HEK293 (cell line): ENCODE data around the gene XPO4.

Source experiments
- FEZF1 ChIP-seq: fragments of 450-650 bp; formaldehyde crosslinking; IDR thresholded peaks from 2 replicates; pipeline ENCODE4 v1.5.1; 2016; ENCODE audit warnings: missing biosample characterization, missing genetic modification characterization
- GLIS1 ChIP-seq: fragments of 450-650 bp; formaldehyde crosslinking; IDR thresholded peaks from 2 replicates; pipeline ENCODE4 v1.5.1; 2016; ENCODE audit warnings: missing biosample characterization, missing genetic modification characterization
- HOXD13 ChIP-seq: sonication (generic); formaldehyde crosslinking; IDR thresholded peaks from 2 replicates; pipeline ENCODE4 v1.8.0; 2022; ENCODE audit warnings: missing genetic modification reagents, borderline replicate concordance
- IKZF3 ChIP-seq: fragments of 450-650 bp; IDR thresholded peaks from 2 replicates; pipeline ENCODE4 v1.5.0; 2018; ENCODE audit warnings: missing biosample characterization, mild to moderate bottlenecking, missing genetic modification characterization, moderate library complexity
- KLF1 ChIP-seq: fragments of 450-650 bp; formaldehyde crosslinking; IDR thresholded peaks from 2 replicates; pipeline ENCODE4 v1.5.1; 2016; ENCODE audit warnings: missing biosample characterization, missing genetic modification characterization
- MEIS1 ChIP-seq: sonication (generic); formaldehyde crosslinking; IDR thresholded peaks from 2 replicates; pipeline ENCODE4 v1.8.1; 2022; ENCODE audit warnings: missing genetic modification reagents, mild to moderate bottlenecking, borderline replicate concordance
- MYNN ChIP-seq: fragments of 450-650 bp; formaldehyde crosslinking; IDR thresholded peaks from 2 replicates; pipeline ENCODE4 v1.5.1; 2016; ENCODE audit warnings: missing biosample characterization, missing genetic modification characterization, borderline replicate concordance
- SP7 ChIP-seq: fragments of 450-650 bp; formaldehyde crosslinking; IDR thresholded peaks from 2 replicates; pipeline ENCODE4 v1.5.1; 2016; ENCODE audit warnings: missing biosample characterization, missing genetic modification characterization
- ZFP3 ChIP-seq: fragments of 450-650 bp; formaldehyde crosslinking; IDR thresholded peaks from 2 replicates; pipeline ENCODE4 v1.5.1; 2016; ENCODE audit warnings: low read depth, missing biosample characterization, missing genetic modification characterization
- ZNF121 ChIP-seq: fragments of 450-650 bp; formaldehyde crosslinking; IDR thresholded peaks from 2 replicates; pipeline ENCODE4 v1.5.1; 2016; ENCODE audit warnings: missing biosample characterization, missing genetic modification characterization
- ZNF221 ChIP-seq: fragments of 450-650 bp; formaldehyde crosslinking; IDR thresholded peaks from 2 replicates; pipeline ENCODE4 v1.5.1; 2017; ENCODE audit warnings: missing biosample characterization, missing genetic modification characterization, borderline replicate concordance
- ZNF292 ChIP-seq: fragments of 450-650 bp; formaldehyde crosslinking; IDR thresholded peaks from 2 replicates; pipeline ENCODE4 v1.5.1; 2016; ENCODE audit warnings: low read depth, missing biosample characterization, missing genetic modification characterization, borderline replicate concordance
- ZNF394 ChIP-seq: fragments of 450-650 bp; formaldehyde crosslinking; IDR thresholded peaks from 2 replicates; pipeline ENCODE4 v1.5.1; 2016; ENCODE audit warnings: missing biosample characterization, missing genetic modification characterization, mild to moderate bottlenecking, moderate library complexity, borderline replicate concordance
- ZNF423 ChIP-seq: fragments of 450-650 bp; formaldehyde crosslinking; IDR thresholded peaks from 2 replicates; pipeline ENCODE4 v1.5.1; 2016; ENCODE audit warnings: missing biosample characterization, missing genetic modification characterization
- ZNF473 ChIP-seq: fragments of 450-650 bp; formaldehyde crosslinking; IDR thresholded peaks from 2 replicates; pipeline ENCODE4 v1.5.1; 2017; ENCODE audit warnings: missing biosample characterization, missing genetic modification characterization
- ZNF621 ChIP-seq: fragments of 450-650 bp; formaldehyde crosslinking; IDR thresholded peaks from 2 replicates; pipeline ENCODE4 v1.5.1; 2017; ENCODE audit warnings: missing biosample characterization, missing genetic modification characterization
- ZNF629 ChIP-seq: fragments of 450-650 bp; formaldehyde crosslinking; IDR thresholded peaks from 2 replicates; pipeline ENCODE4 v1.5.1; 2017; ENCODE audit warnings: missing biosample characterization, missing genetic modification characterization
- ZNF670 ChIP-seq: fragments of 450-650 bp; formaldehyde crosslinking; IDR thresholded peaks from 2 replicates; pipeline ENCODE4 v1.5.1; 2016; ENCODE audit warnings: missing biosample characterization, missing genetic modification characterization, low read depth
- ZNF747 ChIP-seq: fragments of 450-650 bp; formaldehyde crosslinking; IDR thresholded peaks from 2 replicates; pipeline ENCODE4 v1.5.1; 2016; ENCODE audit warnings: missing biosample characterization, missing genetic modification characterization
- ZNF76 ChIP-seq: fragments of 450-650 bp; formaldehyde crosslinking; IDR thresholded peaks from 2 replicates; pipeline ENCODE4; 2016; ENCODE audit warnings: low read depth, missing biosample characterization, missing genetic modification characterization, borderline replicate concordance
- ZNF777 ChIP-seq: fragments of 450-650 bp; formaldehyde crosslinking; IDR thresholded peaks from 2 replicates; pipeline ENCODE4 v1.5.1; 2017; ENCODE audit warnings: missing biosample characterization, missing genetic modification characterization, borderline replicate concordance
- ZSCAN23 ChIP-seq: fragments of 450-650 bp; formaldehyde crosslinking; IDR thresholded peaks from 2 replicates; pipeline ENCODE4 v1.5.1; 2016; ENCODE audit warnings: missing biosample characterization, missing genetic modification characterization
- TF ChIP-seq, protein P1 (sequence below): fragments of 450-650 bp; formaldehyde crosslinking; IDR thresholded peaks from 2 replicates; pipeline ENCODE4 v1.5.1; 2016; ENCODE audit warnings: missing biosample characterization, missing genetic modification characterization
- TF ChIP-seq, protein P2 (sequence below): fragments of 450-650 bp; formaldehyde crosslinking; IDR thresholded peaks from 2 replicates; pipeline ENCODE4 v1.5.1; 2016; ENCODE audit warnings: missing biosample characterization, missing genetic modification characterization
- TF ChIP-seq, protein P3 (sequence below): fragments of 450-650 bp; formaldehyde crosslinking; IDR thresholded peaks from 2 replicates; pipeline ENCODE4 v1.5.1; 2016; ENCODE audit warnings: missing biosample characterization, missing genetic modification characterization
- TF ChIP-seq, protein P4 (sequence below): fragments of 450-650 bp; formaldehyde crosslinking; IDR thresholded peaks from 2 replicates; pipeline ENCODE4 v1.5.1; 2017; ENCODE audit warnings: missing biosample characterization, missing genetic modification characterization
- TF ChIP-seq, protein P5 (sequence below): fragments of 450-650 bp; formaldehyde crosslinking; conservative IDR thresholded peaks from 2 replicates; pipeline ENCODE4 v1.5.1; 2016; ENCODE audit warnings: low read depth, missing biosample characterization, missing genetic modification characterization

Gene XPO4

DNA sequence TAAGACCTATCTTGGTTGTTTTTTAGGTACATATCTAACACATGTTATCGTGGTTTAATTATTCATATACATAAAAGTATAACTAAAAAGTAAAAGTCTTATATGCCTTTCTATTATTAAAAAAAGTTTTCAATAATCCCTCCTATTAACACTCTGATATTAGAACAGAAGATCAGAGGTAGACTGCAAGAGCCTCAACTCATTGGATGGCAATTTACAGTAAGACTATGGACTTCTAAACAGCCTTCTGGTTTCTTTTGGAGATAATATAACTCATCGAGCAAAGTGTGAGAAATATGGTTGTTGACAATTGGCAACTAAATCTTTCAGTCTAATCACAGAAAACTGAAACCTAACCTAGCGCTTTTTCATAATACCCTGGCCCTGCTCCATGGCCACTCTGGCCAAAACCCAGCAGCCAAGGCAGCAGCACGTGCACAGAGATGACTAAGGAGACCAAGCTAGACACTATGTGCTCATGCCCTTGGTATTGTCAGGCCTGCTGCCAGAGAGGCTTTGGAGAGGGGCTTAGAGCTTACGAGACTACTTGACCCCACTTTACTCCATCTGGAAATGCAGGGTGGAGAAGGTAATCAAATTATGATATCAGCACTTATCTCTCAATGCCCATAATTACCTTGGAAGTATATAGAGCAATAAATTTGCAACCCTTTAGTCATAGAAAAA is 88.2 kb downstream of the XPO4 start (continued):
- TF ChIP-seq, protein P1, sequence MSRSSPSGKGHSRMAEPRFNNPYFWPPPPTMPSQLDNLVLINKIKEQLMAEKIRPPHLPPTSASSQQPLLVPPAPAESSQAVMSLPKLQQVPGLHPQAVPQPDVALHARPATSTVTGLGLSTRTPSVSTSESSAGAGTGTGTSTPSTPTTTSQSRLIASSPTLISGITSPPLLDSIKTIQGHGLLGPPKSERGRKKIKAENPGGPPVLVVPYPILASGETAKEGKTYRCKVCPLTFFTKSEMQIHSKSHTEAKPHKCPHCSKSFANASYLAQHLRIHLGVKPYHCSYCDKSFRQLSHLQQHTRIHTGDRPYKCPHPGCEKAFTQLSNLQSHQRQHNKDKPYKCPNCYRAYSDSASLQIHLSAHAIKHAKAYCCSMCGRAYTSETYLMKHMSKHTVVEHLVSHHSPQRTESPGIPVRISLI (tag by site-specific recombination): no peak; the same call in 1 of the 2 replicates
- no peak for TF ChIP-seq ZNF76 (tag by site-specific recombination)
- TF ChIP-seq ZNF670 (tag by site-specific recombination): no peak
- TF ChIP-seq SP7 (tag by site-specific recombination): peak; percentile 97
- TF ChIP-seq, protein P2, sequence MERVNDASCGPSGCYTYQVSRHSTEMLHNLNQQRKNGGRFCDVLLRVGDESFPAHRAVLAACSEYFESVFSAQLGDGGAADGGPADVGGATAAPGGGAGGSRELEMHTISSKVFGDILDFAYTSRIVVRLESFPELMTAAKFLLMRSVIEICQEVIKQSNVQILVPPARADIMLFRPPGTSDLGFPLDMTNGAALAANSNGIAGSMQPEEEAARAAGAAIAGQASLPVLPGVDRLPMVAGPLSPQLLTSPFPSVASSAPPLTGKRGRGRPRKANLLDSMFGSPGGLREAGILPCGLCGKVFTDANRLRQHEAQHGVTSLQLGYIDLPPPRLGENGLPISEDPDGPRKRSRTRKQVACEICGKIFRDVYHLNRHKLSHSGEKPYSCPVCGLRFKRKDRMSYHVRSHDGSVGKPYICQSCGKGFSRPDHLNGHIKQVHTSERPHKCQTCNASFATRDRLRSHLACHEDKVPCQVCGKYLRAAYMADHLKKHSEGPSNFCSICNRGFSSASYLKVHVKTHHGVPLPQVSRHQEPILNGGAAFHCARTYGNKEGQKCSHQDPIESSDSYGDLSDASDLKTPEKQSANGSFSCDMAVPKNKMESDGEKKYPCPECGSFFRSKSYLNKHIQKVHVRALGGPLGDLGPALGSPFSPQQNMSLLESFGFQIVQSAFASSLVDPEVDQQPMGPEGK: peak; percentile 73
- TF ChIP-seq MEIS1 (CRISPR knock-in tag): no peak
- TF ChIP-seq ZNF221 (tag by site-specific recombination): no peak
- TF ChIP-seq ZNF747 (tag by site-specific recombination): no peak
- TF ChIP-seq FEZF1 (tag by site-specific recombination): peak; percentile 94
- TF ChIP-seq ZNF121 (tag by site-specific recombination): no peak
- TF ChIP-seq, protein P3, sequence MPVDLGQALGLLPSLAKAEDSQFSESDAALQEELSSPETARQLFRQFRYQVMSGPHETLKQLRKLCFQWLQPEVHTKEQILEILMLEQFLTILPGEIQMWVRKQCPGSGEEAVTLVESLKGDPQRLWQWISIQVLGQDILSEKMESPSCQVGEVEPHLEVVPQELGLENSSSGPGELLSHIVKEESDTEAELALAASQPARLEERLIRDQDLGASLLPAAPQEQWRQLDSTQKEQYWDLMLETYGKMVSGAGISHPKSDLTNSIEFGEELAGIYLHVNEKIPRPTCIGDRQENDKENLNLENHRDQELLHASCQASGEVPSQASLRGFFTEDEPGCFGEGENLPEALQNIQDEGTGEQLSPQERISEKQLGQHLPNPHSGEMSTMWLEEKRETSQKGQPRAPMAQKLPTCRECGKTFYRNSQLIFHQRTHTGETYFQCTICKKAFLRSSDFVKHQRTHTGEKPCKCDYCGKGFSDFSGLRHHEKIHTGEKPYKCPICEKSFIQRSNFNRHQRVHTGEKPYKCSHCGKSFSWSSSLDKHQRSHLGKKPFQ (tag by site-specific recombination): 0 out of 2 replicates have a peak, but pooled peaks have one; percentile 21
- no peak for TF ChIP-seq ZNF473 (tag by site-specific recombination)
- peak; percentile 67 for TF ChIP-seq ZNF394 (tag by site-specific recombination)
- TF ChIP-seq KLF1 (tag by site-specific recombination): peak; percentile 85
- TF ChIP-seq MYNN: peak; percentile 65
- peak; percentile 46 for TF ChIP-seq GLIS1 (tag by site-specific recombination)
- TF ChIP-seq HOXD13 (CRISPR knock-in tag): 0 out of 2 replicates have a peak, but pooled peaks have one; percentile 58
- peak; percentile 94 for TF ChIP-seq IKZF3 (tag by site-specific recombination)
- TF ChIP-seq, protein P4, sequence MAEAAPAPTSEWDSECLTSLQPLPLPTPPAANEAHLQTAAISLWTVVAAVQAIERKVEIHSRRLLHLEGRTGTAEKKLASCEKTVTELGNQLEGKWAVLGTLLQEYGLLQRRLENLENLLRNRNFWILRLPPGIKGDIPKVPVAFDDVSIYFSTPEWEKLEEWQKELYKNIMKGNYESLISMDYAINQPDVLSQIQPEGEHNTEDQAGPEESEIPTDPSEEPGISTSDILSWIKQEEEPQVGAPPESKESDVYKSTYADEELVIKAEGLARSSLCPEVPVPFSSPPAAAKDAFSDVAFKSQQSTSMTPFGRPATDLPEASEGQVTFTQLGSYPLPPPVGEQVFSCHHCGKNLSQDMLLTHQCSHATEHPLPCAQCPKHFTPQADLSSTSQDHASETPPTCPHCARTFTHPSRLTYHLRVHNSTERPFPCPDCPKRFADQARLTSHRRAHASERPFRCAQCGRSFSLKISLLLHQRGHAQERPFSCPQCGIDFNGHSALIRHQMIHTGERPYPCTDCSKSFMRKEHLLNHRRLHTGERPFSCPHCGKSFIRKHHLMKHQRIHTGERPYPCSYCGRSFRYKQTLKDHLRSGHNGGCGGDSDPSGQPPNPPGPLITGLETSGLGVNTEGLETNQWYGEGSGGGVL (tag by site-specific recombination): peak; percentile 70
- TF ChIP-seq ZNF777 (tag by site-specific recombination): no peak
- TF ChIP-seq, protein P5, sequence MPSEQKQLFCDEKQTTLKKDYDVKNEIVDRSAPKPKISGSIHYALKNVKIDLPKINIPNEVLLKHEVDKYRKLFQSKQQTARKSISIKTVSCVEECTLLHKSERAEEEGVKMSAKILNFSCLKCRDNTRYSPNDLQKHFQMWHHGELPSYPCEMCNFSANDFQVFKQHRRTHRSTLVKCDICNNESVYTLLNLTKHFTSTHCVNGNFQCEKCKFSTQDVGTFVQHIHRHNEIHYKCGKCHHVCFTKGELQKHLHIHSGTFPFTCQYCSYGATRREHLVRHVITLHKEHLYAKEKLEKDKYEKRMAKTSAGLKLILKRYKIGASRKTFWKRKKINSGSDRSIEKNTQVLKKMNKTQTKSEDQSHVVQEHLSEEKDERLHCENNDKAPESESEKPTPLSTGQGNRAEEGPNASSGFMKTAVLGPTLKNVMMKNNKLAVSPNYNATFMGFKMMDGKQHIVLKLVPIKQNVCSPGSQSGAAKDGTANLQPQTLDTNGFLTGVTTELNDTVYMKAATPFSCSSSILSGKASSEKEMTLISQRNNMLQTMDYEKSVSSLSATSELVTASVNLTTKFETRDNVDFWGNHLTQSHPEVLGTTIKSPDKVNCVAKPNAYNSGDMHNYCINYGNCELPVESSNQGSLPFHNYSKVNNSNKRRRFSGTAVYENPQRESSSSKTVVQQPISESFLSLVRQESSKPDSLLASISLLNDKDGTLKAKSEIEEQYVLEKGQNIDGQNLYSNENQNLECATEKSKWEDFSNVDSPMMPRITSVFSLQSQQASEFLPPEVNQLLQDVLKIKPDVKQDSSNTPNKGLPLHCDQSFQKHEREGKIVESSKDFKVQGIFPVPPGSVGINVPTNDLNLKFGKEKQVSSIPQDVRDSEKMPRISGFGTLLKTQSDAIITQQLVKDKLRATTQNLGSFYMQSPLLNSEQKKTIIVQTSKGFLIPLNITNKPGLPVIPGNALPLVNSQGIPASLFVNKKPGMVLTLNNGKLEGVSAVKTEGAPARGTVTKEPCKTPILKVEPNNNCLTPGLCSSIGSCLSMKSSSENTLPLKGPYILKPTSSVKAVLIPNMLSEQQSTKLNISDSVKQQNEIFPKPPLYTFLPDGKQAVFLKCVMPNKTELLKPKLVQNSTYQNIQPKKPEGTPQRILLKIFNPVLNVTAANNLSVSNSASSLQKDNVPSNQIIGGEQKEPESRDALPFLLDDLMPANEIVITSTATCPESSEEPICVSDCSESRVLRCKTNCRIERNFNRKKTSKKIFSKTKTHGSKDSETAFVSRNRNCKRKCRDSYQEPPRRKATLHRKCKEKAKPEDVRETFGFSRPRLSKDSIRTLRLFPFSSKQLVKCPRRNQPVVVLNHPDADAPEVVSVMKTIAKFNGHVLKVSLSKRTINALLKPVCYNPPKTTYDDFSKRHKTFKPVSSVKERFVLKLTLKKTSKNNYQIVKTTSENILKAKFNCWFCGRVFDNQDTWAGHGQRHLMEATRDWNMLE (tag by site-specific recombination): peak; percentile 18; the same call in 1 of the 2 replicates
- TF ChIP-seq ZNF621 (tag by site-specific recombination): no peak
- TF ChIP-seq ZFP3 (tag by site-specific recombination): no peak
- no peak for TF ChIP-seq ZNF292 (tag by site-specific recombination)
- peak; percentile 93 for TF ChIP-seq ZNF629 (tag by site-specific recombination)
- TF ChIP-seq ZNF423 (tag by site-specific recombination): no peak
- TF ChIP-seq ZSCAN23 (tag by site-specific recombination): peak; percentile 96
